Measurements from ENCODE around the gene NT5DC3. TPM values are rescaled to one million over a fixed set of nuclear protein-coding genes. Genes with fewer than 3 reads are reported as not detected.

The NT5DC3 gene
- total and polyA plus RNA-seq, 9 of the 15 experiments (the other 6 are each of a cell fraction or from before 2014, with no cell fraction given), result 6.3 to 33.5 (median 24.5) TPM

DNA sequence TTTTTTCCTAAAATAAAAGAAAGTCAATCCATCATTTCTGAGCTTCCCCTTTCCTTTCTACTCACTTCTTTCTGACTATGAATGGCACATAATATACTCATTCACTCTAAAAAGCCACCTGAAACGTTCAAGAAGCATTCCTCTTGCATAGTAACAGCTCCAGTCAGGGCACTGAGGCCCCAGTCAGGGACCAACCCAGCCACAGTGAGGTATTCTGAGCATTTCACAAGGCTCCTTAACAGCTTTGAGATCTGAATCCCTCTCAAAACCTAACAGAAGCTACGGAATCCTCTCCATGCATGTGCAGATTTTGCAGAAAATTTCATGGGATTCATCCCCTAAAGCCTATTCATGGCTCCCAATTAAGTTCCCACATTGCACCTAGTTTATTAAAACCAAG, 23.2 kb downstream of the NT5DC3 start:
- Histone ChIP-seq H3K27me3 (ENCODE audit: control insufficient read depth in 2 of 2, insufficient read depth in 2 of 2, low read length in 2 of 2) (no peaks in the 10 kb centered on the region), H3K4me1 (replicated peaks in 1 of 2; ENCODE audit: control insufficient read depth in 2 of 2, insufficient read depth in 2 of 2, low read length in 2 of 2) (no peaks in the 10 kb centered on the region; a peak in 1 of 5 replicates), H2AFZ (ENCODE audit: low read depth, low read length) (no peak overlapping the region), H3K27ac (ENCODE audit: extremely low read depth, low read depth, low read length) (no peak overlapping the region), H3K9ac (ENCODE audit: insufficient read depth in 1 of 2, low read depth in 2 of 2, low read length in 2 of 2) (no peak overlapping the region), H3K4me2 (ENCODE audit: insufficient read depth, low read length) (no peak overlapping the region), H4K20me1 (replicated peaks; ENCODE audit: control insufficient read depth, insufficient read depth, low read length) (no peaks in the 10 kb centered on the region), H3K9me3 (replicated peaks; ENCODE audit: control insufficient read depth, insufficient read depth, low read depth, low read length) (0 out of 2 replicates have a peak, but pooled peaks cover 2% of the 10 kb centered on the region), H3K36me3 (ENCODE audit: control insufficient read depth, insufficient read depth, low read length) (peaks cover 72% of the 10 kb centered on the region), H3K4me3 (no peak overlapping the region), H3K79me2 (ENCODE audit: control insufficient read depth, insufficient read depth, low read length) (peaks cover 77% of the 10 kb centered on the region), H3K9me1 (ENCODE audit: control insufficient read depth, insufficient read depth, low read length) (no peaks in the 10 kb centered on the region)
- in situ Hi-C loops (cut with MboI), result no loop called here
- FAIRE-seq, result no peak
- CTCF ChIA-PET (ENCODE audit: low intra/inter-chr PET ratio), result no interaction called here
- intact Hi-C loops (cut with micrococcal nuclease), result no loop called here
- WGBS (ENCODE audit: insufficient coverage, low coverage, missing lambda C conversion rate), result 53% methylated on average over 2 of the region's 2 CpGs
- BruUV-seq (replicated peaks), result no TSS peak
- ATAC-seq, result no peak
- POLR2A ChIA-PET, result interaction anchor here (0.6 to 1.2 kb wide), 2 partner anchors 8 to 38 kb away, joined by 3 to 4 read pairs; no protein-coding TSS in a partner anchor
- DNase-seq (ENCODE audit: extremely low read depth in 1 of 4, low spot score in 3 of 4), result no peak
- TF ChIP-seq ELF2 (CRISPR knock-in tag; IDR thresholded peaks at IDR 0.05) (no peak), ZKSCAN1 (IDR thresholded peaks at IDR 0.05; ENCODE audit: low read depth, low read length) (no peak), TAL1 (IDR thresholded peaks at IDR 0.05) (no peak), ZFX (CRISPR knock-in tag; IDR thresholded peaks at IDR 0.05) (no peak), RBM15 (IDR thresholded peaks at IDR 0.05; ENCODE audit: insufficient read depth, low read length) (no peak)
- TF ChIP-seq, protein P1, sequence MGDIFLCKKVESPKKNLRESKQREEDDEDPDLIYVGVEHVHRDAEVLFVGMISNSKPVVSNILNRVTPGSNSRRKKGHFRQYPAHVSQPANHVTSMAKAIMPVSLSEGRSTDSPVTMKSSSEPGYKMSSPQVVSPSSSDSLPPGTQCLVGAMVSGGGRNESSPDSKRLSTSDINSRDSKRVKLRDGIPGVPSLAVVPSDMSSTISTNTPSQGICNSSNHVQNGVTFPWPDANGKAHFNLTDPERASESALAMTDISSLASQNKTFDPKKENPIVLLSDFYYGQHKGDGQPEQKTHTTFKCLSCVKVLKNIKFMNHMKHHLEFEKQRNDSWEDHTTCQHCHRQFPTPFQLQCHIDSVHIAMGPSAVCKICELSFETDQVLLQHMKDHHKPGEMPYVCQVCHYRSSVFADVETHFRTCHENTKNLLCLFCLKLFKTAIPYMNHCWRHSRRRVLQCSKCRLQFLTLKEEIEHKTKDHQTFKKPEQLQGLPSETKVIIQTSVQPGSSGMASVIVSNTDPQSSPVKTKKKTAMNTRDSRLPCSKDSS (IDR thresholded peaks at IDR 0.05; ENCODE audit: low read depth, partially characterized antibody), result no peak
- TF ChIP-seq, protein P2, sequence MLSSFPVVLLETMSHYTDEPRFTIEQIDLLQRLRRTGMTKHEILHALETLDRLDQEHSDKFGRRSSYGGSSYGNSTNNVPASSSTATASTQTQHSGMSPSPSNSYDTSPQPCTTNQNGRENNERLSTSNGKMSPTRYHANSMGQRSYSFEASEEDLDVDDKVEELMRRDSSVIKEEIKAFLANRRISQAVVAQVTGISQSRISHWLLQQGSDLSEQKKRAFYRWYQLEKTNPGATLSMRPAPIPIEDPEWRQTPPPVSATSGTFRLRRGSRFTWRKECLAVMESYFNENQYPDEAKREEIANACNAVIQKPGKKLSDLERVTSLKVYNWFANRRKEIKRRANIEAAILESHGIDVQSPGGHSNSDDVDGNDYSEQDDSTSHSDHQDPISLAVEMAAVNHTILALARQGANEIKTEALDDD (IDR thresholded peaks at IDR 0.05), result no peak
- TF ChIP-seq, protein P3, sequence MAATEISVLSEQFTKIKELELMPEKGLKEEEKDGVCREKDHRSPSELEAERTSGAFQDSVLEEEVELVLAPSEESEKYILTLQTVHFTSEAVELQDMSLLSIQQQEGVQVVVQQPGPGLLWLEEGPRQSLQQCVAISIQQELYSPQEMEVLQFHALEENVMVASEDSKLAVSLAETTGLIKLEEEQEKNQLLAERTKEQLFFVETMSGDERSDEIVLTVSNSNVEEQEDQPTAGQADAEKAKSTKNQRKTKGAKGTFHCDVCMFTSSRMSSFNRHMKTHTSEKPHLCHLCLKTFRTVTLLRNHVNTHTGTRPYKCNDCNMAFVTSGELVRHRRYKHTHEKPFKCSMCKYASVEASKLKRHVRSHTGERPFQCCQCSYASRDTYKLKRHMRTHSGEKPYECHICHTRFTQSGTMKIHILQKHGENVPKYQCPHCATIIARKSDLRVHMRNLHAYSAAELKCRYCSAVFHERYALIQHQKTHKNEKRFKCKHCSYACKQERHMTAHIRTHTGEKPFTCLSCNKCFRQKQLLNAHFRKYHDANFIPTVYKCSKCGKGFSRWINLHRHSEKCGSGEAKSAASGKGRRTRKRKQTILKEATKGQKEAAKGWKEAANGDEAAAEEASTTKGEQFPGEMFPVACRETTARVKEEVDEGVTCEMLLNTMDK (IDR thresholded peaks at IDR 0.05; ENCODE audit: borderline replicate concordance, insufficient read depth, low read depth, low read length, poor library complexity, severe bottlenecking), result no peak
- TF ChIP-seq, protein P4, sequence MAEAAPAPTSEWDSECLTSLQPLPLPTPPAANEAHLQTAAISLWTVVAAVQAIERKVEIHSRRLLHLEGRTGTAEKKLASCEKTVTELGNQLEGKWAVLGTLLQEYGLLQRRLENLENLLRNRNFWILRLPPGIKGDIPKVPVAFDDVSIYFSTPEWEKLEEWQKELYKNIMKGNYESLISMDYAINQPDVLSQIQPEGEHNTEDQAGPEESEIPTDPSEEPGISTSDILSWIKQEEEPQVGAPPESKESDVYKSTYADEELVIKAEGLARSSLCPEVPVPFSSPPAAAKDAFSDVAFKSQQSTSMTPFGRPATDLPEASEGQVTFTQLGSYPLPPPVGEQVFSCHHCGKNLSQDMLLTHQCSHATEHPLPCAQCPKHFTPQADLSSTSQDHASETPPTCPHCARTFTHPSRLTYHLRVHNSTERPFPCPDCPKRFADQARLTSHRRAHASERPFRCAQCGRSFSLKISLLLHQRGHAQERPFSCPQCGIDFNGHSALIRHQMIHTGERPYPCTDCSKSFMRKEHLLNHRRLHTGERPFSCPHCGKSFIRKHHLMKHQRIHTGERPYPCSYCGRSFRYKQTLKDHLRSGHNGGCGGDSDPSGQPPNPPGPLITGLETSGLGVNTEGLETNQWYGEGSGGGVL (CRISPR knock-in tag; IDR thresholded peaks at IDR 0.05), result no peak
- TF ChIP-seq, protein P5, sequence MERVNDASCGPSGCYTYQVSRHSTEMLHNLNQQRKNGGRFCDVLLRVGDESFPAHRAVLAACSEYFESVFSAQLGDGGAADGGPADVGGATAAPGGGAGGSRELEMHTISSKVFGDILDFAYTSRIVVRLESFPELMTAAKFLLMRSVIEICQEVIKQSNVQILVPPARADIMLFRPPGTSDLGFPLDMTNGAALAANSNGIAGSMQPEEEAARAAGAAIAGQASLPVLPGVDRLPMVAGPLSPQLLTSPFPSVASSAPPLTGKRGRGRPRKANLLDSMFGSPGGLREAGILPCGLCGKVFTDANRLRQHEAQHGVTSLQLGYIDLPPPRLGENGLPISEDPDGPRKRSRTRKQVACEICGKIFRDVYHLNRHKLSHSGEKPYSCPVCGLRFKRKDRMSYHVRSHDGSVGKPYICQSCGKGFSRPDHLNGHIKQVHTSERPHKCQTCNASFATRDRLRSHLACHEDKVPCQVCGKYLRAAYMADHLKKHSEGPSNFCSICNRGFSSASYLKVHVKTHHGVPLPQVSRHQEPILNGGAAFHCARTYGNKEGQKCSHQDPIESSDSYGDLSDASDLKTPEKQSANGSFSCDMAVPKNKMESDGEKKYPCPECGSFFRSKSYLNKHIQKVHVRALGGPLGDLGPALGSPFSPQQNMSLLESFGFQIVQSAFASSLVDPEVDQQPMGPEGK (CRISPR knock-in tag; IDR thresholded peaks at IDR 0.05; ENCODE audit: borderline replicate concordance), result no peak
- TF ChIP-seq, protein P6, sequence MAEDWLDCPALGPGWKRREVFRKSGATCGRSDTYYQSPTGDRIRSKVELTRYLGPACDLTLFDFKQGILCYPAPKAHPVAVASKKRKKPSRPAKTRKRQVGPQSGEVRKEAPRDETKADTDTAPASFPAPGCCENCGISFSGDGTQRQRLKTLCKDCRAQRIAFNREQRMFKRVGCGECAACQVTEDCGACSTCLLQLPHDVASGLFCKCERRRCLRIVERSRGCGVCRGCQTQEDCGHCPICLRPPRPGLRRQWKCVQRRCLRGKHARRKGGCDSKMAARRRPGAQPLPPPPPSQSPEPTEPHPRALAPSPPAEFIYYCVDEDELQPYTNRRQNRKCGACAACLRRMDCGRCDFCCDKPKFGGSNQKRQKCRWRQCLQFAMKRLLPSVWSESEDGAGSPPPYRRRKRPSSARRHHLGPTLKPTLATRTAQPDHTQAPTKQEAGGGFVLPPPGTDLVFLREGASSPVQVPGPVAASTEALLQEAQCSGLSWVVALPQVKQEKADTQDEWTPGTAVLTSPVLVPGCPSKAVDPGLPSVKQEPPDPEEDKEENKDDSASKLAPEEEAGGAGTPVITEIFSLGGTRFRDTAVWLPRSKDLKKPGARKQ (CRISPR knock-in tag; IDR thresholded peaks at IDR 0.05), result no peak
